H1 (cell line): ENCODE data around the gene NSUN2. TPM values are rescaled to one million over a fixed set of nuclear protein-coding genes. Genes with fewer than 3 reads are reported as not detected.

ENCODE experiments used
- CTCF ChIA-PET: fragments of 300-600 bp; sonication (Branson Sonifier 250); formaldehyde crosslinking; loops from one replicate; lab custom pipeline; 2021; ENCODE audit not compliant: partially characterized antibody; lab: Charles Lee
- POLR2A ChIA-PET: fragments of 300-600 bp; sonication (Branson Sonifier 250); formaldehyde crosslinking; loops from one replicate; lab custom pipeline; 2021; ENCODE audit warnings: inconsistent platforms; ENCODE audit not compliant: partially characterized antibody; lab: Charles Lee
- DNase-seq, 2 experiments: peaks; one replicate each; pipeline versions ENCODE4 v3.0.0 to v3.0.0-alpha.2; 2010 to 2022; ENCODE audit warnings: low spot score in 2 of 2, low read depth in 1 of 2, mixed read lengths in 1 of 2
- FAIRE-seq: peaks from 2 replicates; lab custom pipeline; 2011; peaks lifted over from hg19 to GRCh38; lab: Jason Lieb, UNC
- H2AFZ ChIP-seq: 2 replicates; pipeline ENCODE4 v1.8.1; 2012; ENCODE audit warnings: low read length, inconsistent platforms
- H2AK5ac ChIP-seq: 2 replicates; pipeline ENCODE4 v1.6.1; 2013; ENCODE audit warnings: low read depth, low read length
- H2BK120ac ChIP-seq: replicated peaks from 2 replicates; pipeline ENCODE3; 2013; ENCODE audit warnings: low read depth, low read length, inconsistent platforms
- H2BK12ac ChIP-seq: 2 replicates; pipeline ENCODE4 v1.6.1; 2013; ENCODE audit warnings: low read depth, low read length
- H2BK15ac ChIP-seq: 2 replicates; pipeline ENCODE4 v1.6.1; 2013; ENCODE audit warnings: low read length
- H2BK20ac ChIP-seq: 2 replicates; pipeline ENCODE4 v1.6.1; 2013; ENCODE audit warnings: low read length
- H2BK5ac ChIP-seq: 2 replicates; pipeline ENCODE4 v1.6.1; 2013; ENCODE audit warnings: low read depth, low read length
- H3K14ac ChIP-seq: 2 replicates; pipeline ENCODE4 v1.6.1; 2013; ENCODE audit warnings: inconsistent platforms; ENCODE audit not compliant: insufficient read length
- H3K18ac ChIP-seq: 2 replicates; pipeline ENCODE4 v1.6.1; 2013; ENCODE audit warnings: low read length; ENCODE audit errors: extremely low read depth
- H3K23ac ChIP-seq: 2 replicates; pipeline ENCODE4 v1.6.1; 2013; ENCODE audit warnings: inconsistent platforms; ENCODE audit not compliant: insufficient read length
- H3K23me2 ChIP-seq: 2 replicates; pipeline ENCODE4 v1.6.1; 2013; ENCODE audit warnings: low read depth, low read length
- H3K27ac ChIP-seq: 2 replicates; pipeline ENCODE4 v1.6.1; 2011; ENCODE audit warnings: low read depth, low read length, inconsistent platforms
- H3K27me3 ChIP-seq, 4 experiments: replicated peaks in 1 of 4; 1 replicate in 1 of 4; 2 replicates in 3 of 4; pipeline versions ENCODE4 v1.6.1 to v1.8.1; 2011 to 2013; ENCODE audit warnings: low read length in 3 of 4, mild to moderate bottlenecking in 3 of 4, inconsistent platforms in 2 of 4, mixed read lengths in 2 of 4, moderate library complexity in 1 of 4; ENCODE audit not compliant: control insufficient read depth in 3 of 4, insufficient read depth in 3 of 4; ENCODE audit errors: extremely low read depth in 1 of 4
- H3K36me3 ChIP-seq, 4 experiments: 2 replicates each; pipeline versions ENCODE4 v1.6.1 to v1.8.1; 2011 to 2013; ENCODE audit warnings: mild to moderate bottlenecking in 4 of 4, low read length in 3 of 4, moderate library complexity in 2 of 4, control low read depth in 1 of 4, inconsistent platforms in 1 of 4; ENCODE audit not compliant: insufficient read depth in 4 of 4, control insufficient read depth in 2 of 4
- H3K4ac ChIP-seq: replicated peaks from 2 replicates; pipeline ENCODE3; 2013; ENCODE audit warnings: low read length, low read depth, mixed read lengths, inconsistent platforms; ENCODE audit not compliant: insufficient read length
- H3K4me1 ChIP-seq, 4 experiments: replicated peaks in 1 of 4; 1 replicate in 1 of 4; 2 replicates in 3 of 4; pipeline versions ENCODE4 v1.6.1 to v1.8.1; 2011 to 2013; ENCODE audit warnings: low read length in 3 of 4, inconsistent platforms in 2 of 4, mixed read lengths in 1 of 4; ENCODE audit not compliant: insufficient read depth in 4 of 4, control insufficient read depth in 3 of 4
- H3K4me2 ChIP-seq, 2 experiments: 2 replicates each; pipeline versions ENCODE4 v1.6.1 to v1.8.1; 2011 to 2013; ENCODE audit warnings: low read depth in 2 of 2, low read length in 2 of 2, control low read depth in 1 of 2, inconsistent platforms in 1 of 2, mild to moderate bottlenecking in 1 of 2; ENCODE audit not compliant: insufficient read depth in 1 of 2
- H3K4me3 ChIP-seq, 4 experiments: fragments of 200-600, 300-600 bp in 1 of 4; sonication (generic), shearing (Covaris generic), sonication (Bioruptor Twin) in 1 of 4; 2 replicates each; pipeline versions ENCODE4 v1.5.1 to v1.8.1; 2011 to 2016; ENCODE audit warnings: low read length in 4 of 4, low read depth in 3 of 4, control low read depth in 2 of 4, inconsistent platforms in 2 of 4, mild to moderate bottlenecking in 2 of 4, mixed read lengths in 1 of 4, moderate library complexity in 1 of 4; ENCODE audit not compliant: insufficient read depth in 2 of 4; ENCODE audit errors: extremely low read depth in 1 of 4
- H3K56ac ChIP-seq: replicated peaks from 2 replicates; pipeline ENCODE3; 2013; ENCODE audit warnings: low read depth, mild to moderate bottlenecking, mixed read lengths, low read length, inconsistent platforms; ENCODE audit not compliant: insufficient read length
- H3K79me1 ChIP-seq: 2 replicates; pipeline ENCODE4 v1.6.1; 2013; ENCODE audit warnings: low read depth, low read length, control low read depth
- H3K79me2 ChIP-seq, 2 experiments: 2 replicates each; pipeline versions ENCODE4 v1.6.1 to v1.8.1; 2012 to 2013; ENCODE audit warnings: low read length in 2 of 2, mild to moderate bottlenecking in 2 of 2, inconsistent platforms in 1 of 2; ENCODE audit not compliant: insufficient read depth in 2 of 2, control insufficient read depth in 1 of 2
- H3K9ac ChIP-seq, 4 experiments: replicated peaks in 1 of 4; 1 replicate in 1 of 4; 2 replicates in 3 of 4; pipeline versions ENCODE4 v1.6.1 to v1.8.1; 2011 to 2013; ENCODE audit warnings: low read depth in 3 of 4, low read length in 3 of 4, control low read depth in 2 of 4, mild to moderate bottlenecking in 2 of 4, moderate library complexity in 2 of 4, inconsistent platforms in 1 of 4; ENCODE audit errors: extremely low read depth in 1 of 4
- H3K9me3 ChIP-seq, 2 experiments: 2 replicates each; pipeline versions ENCODE4 v1.6.1 to v1.8.1; 2012 to 2013; ENCODE audit warnings: mild to moderate bottlenecking in 2 of 2, moderate library complexity in 2 of 2, control low read depth in 1 of 2, inconsistent platforms in 1 of 2, low read depth in 1 of 2, low read length in 1 of 2, mixed read lengths in 1 of 2; ENCODE audit not compliant: insufficient read depth in 2 of 2
- H4K20me1 ChIP-seq, 2 experiments: replicated peaks in 1 of 2; 2 replicates each; pipeline versions ENCODE3 to v1.8.1; 2011 to 2013; ENCODE audit warnings: inconsistent platforms in 2 of 2, low read length in 2 of 2, mild to moderate bottlenecking in 1 of 2; ENCODE audit not compliant: insufficient read depth in 2 of 2, control insufficient read depth in 1 of 2
- H4K5ac ChIP-seq: 2 replicates; pipeline ENCODE4 v1.6.1; 2013; ENCODE audit warnings: low read length, low read depth, mixed read lengths, inconsistent platforms; ENCODE audit not compliant: insufficient read length
- H4K8ac ChIP-seq: 2 replicates; pipeline ENCODE4 v1.8.0; 2013; ENCODE audit warnings: mild to moderate bottlenecking, moderate library complexity, low read length, inconsistent platforms; ENCODE audit not compliant: insufficient read depth; ENCODE audit errors: extremely low read depth
- H4K91ac ChIP-seq: replicated peaks from 2 replicates; pipeline ENCODE3; 2013; ENCODE audit warnings: low read length, mixed read lengths, inconsistent platforms; ENCODE audit not compliant: insufficient read length
- ATF3 ChIP-seq: IDR thresholded peaks from 2 replicates; pipeline ENCODE4 v1.6.1; 2011; ENCODE audit warnings: low read depth, mild to moderate bottlenecking, low read length; ENCODE audit not compliant: insufficient read depth
- BRCA1 ChIP-seq: IDR thresholded peaks from 2 replicates; pipeline ENCODE4 v1.6.1; 2012; ENCODE audit warnings: low read depth, low read length, improper control_type of control experiment
- EGR1 ChIP-seq: IDR thresholded peaks from 2 replicates; pipeline ENCODE4 v1.6.1; 2011; ENCODE audit warnings: low read depth, low read length, borderline replicate concordance
- FOSL1 ChIP-seq: IDR thresholded peaks from 2 replicates; pipeline ENCODE4 v1.6.1; 2011; ENCODE audit warnings: mild to moderate bottlenecking, low read depth, low read length, moderate library complexity; ENCODE audit not compliant: insufficient read depth
- GABPA ChIP-seq: IDR thresholded peaks from 2 replicates; pipeline ENCODE4 v1.6.1; 2011; ENCODE audit warnings: mild to moderate bottlenecking, low read length, moderate library complexity, borderline replicate concordance; ENCODE audit not compliant: insufficient read depth
- GTF2F1 ChIP-seq: IDR thresholded peaks from 2 replicates; pipeline ENCODE4 v1.6.1; 2012; ENCODE audit warnings: low read depth, low read length, improper control_type of control experiment, borderline replicate concordance
- HDAC6 ChIP-seq: IDR thresholded peaks from one replicate; pipeline ENCODE4 v1.7.1; 2012; ENCODE audit warnings: low read depth, mild to moderate bottlenecking, inconsistent platforms, low read length, moderate library complexity
- RFX5 ChIP-seq: IDR thresholded peaks from 2 replicates; pipeline ENCODE4 v1.6.1; 2011; ENCODE audit warnings: low read depth, low read length, improper control_type of control experiment, borderline replicate concordance
- RXRA ChIP-seq: IDR thresholded peaks from 2 replicates; pipeline ENCODE4 v1.6.1; 2011; ENCODE audit warnings: low read depth, mild to moderate bottlenecking, low read length, moderate library complexity; ENCODE audit not compliant: insufficient read depth
- SP2 ChIP-seq: IDR thresholded peaks from 2 replicates; pipeline ENCODE4 v1.6.1; 2012; ENCODE audit warnings: mild to moderate bottlenecking, low read length, inconsistent platforms
- ZNF274 ChIP-seq: IDR thresholded peaks from 2 replicates; pipeline ENCODE4 v1.7.0; 2012; ENCODE audit warnings: low read length, borderline replicate concordance; ENCODE audit errors: extremely low read depth
- WGBS, 2 experiments: shearing (Covaris generic) in 1 of 2; methylation state at CpG; one replicate each; pipeline versions ENCODE4 v1.1.6 to v1.1.7; 2013 to 2015; ENCODE audit warnings: low lambda C conversion rate in 2 of 2, mixed read lengths in 2 of 2, inconsistent platforms in 1 of 2, low coverage in 1 of 2, missing lambda C conversion rate in 1 of 2; ENCODE audit not compliant: insufficient replicate concordance in 2 of 2, insufficient coverage in 1 of 2, insufficient read length in 1 of 2; ENCODE audit errors: extremely low coverage in 1 of 2, missing lambda C conversion rate in 1 of 2; 5-methylcytosine and 5-hydroxymethylcytosine counted together
- polyA plus RNA-seq, 7 experiments: library from polyadenylated mRNA; depleted of rRNA in 3 of 7; stranded (reverse) in 5 of 7; unstranded in 2 of 7; fragments of >200 nt in 5 of 7; fragments of 200-250 nt in 2 of 7; gene quantifications; 1 replicate in 5 of 7; 2 replicates in 1 of 7; 4 replicates in 1 of 7; pipeline versions ENCODE4 v1.2.1 to v1.2.3, GENCODE V29; 2011 to 2013; ENCODE audit warnings: missing spikeins in 2 of 7, mixed read lengths in 2 of 7
- total RNA-seq: library from RNA; stranded (reverse); fragmentation: NEBNext Ultra II Directional; extraction: Animal tissue kit (Norgen Biotek cat#: 25700); gene quantifications from 2 replicates; pipeline ENCODE4 v1.2.1, GENCODE V29; 2021

The NSUN2 gene
- total and polyA plus RNA-seq, 2 of the 8 experiments (the other 6 are each of a cell fraction or from before 2014, with no cell fraction given) = 47.3 to 94.7 TPM

- peaks cover 12% of the 10 kb centered on the region; the same call in 1 of the 2 replicates for H3K79me1 ChIP-seq
- H3K14ac ChIP-seq = no peak overlapping the region
- H2AFZ ChIP-seq = no peak overlapping the region
- no peak overlapping the region for H2BK12ac ChIP-seq
- H2BK5ac ChIP-seq = no peak overlapping the region
- no peak overlapping the region for H3K56ac ChIP-seq
- peaks cover 4 to 61% of the 10 kb centered on the region in 2 experiments for H3K79me2 ChIP-seq
- no peak overlapping the region for H3K4me3 ChIP-seq
- H3K4me1 ChIP-seq = no peaks in the 10 kb centered on the region
- CTCF ChIA-PET = interaction anchor here (0.6 to 1.4 kb wide), 4 partner anchors 9 to 1700 kb away, joined by 3 to 5 read pairs (median 3); no protein-coding TSS in a partner anchor
- H3K36me3 ChIP-seq = peaks cover 26 to 93% (median 63%) of the 10 kb centered on the region in 4 experiments
- H2BK15ac ChIP-seq = no peak overlapping the region
- H3K27ac ChIP-seq = no peak overlapping the region
- H4K20me1 ChIP-seq = peaks cover 14 to 15% of the 10 kb centered on the region in 2 experiments
- no peak overlapping the region for H4K91ac ChIP-seq
- DNase-seq (no peak), FAIRE-seq (no peak)
- no peak overlapping the region for H3K4ac ChIP-seq
- no peak overlapping the region for H2AK5ac ChIP-seq
- no peak overlapping the region for H2BK120ac ChIP-seq
- no peak overlapping the region for H4K5ac ChIP-seq
- no peaks in the 10 kb centered on the region for H3K23me2 ChIP-seq
- POLR2A ChIA-PET = interaction anchor here (1.5 to 5.2 kb wide), 4 partner anchors 9 to 21 kb away, joined by 3 to 20 read pairs (median 8); partner anchors contain the start of genes NSUN2 and SRD5A1
- no peak overlapping the region for H2BK20ac ChIP-seq
- no peaks in the 10 kb centered on the region for H3K9me3 ChIP-seq
- H4K8ac ChIP-seq = no peak overlapping the region
- no peak overlapping the region for H3K4me2 ChIP-seq
- H3K23ac ChIP-seq = no peak overlapping the region
- no peaks in the 10 kb centered on the region for H3K27me3 ChIP-seq
- H3K18ac ChIP-seq = no peak overlapping the region
- 86% methylated on average over 4 of the region's 4 CpGs; no CpG with 5 or more reads in 1 of the 2 experiments for whole genome bisulfite sequencing, 2 experiments
- no peak overlapping the region for H3K9ac ChIP-seq
- TF ChIP-seq BRCA1 (no peak), RXRA (no peak), GABPA (no peak), RFX5 (no peak), FOSL1 (no peak), ZNF274 (no peak), SP2 (no peak), ATF3 (no peak), HDAC6 (no peak), GTF2F1 (no peak), EGR1 (no peak)
Measured at GRCh38 chr5:6623228-6623627, 9.6 kb downstream of the NSUN2 start.
